Endothelial cell of umbilical vein (primary cell): ENCODE data around the gene TLDC2.

Source experiments
- CTCF ChIP-seq, 2 donors: IDR thresholded peaks; 1 replicate in 1 of 2; 2 replicates in 1 of 2; pipeline ENCODE4 v1.5.1; 2011; ENCODE audit warnings: low read length in 2 of 2, mild to moderate bottlenecking in 2 of 2, moderate library complexity in 2 of 2, control low read depth in 1 of 2, inconsistent platforms in 1 of 2, low read depth in 1 of 2; ENCODE audit not compliant: insufficient read depth in 1 of 2; ENCODE audit errors: extremely low read depth in 1 of 2
- EZH2 ChIP-seq: IDR thresholded peaks from 2 replicates; pipeline ENCODE4 v1.6.1; 2012; ENCODE audit warnings: borderline replicate concordance, low read depth, mild to moderate bottlenecking, moderate library complexity, low read length, inconsistent platforms; ENCODE audit not compliant: severe bottlenecking
- JUN ChIP-seq: IDR thresholded peaks from 2 replicates; pipeline ENCODE4 v1.6.1; 2011; ENCODE audit warnings: borderline replicate concordance, low read depth; ENCODE audit not compliant: insufficient read length, insufficient read depth
- MAX ChIP-seq: IDR thresholded peaks from 2 replicates; pipeline ENCODE4 v1.6.1; 2011; ENCODE audit not compliant: insufficient read depth, insufficient read length
- POLR2A ChIP-seq: IDR thresholded peaks from 2 replicates; pipeline ENCODE4 v1.6.1; 2012; ENCODE audit warnings: low read depth, mild to moderate bottlenecking, control low read depth, low read length
- POLR2AphosphoS5 ChIP-seq: IDR thresholded peaks from 2 replicates; pipeline ENCODE4 v1.6.1; 2012; ENCODE audit warnings: low read depth, mild to moderate bottlenecking, control low read depth, low read length, moderate library complexity; ENCODE audit not compliant: insufficient read depth

- TF ChIP-seq CTCF (IDR thresholded peaks at IDR 0.05; ENCODE audit: extremely low read depth in 1 of 2, insufficient read depth in 1 of 2, low read depth in 1 of 2, low read length in 2 of 2) (no peak), JUN (no peak), MAX (no peak), EZH2 (no peak), POLR2AphosphoS5 (no peak), POLR2A (no peak)
These were observed 10.7 kb upstream of the TLDC2 start for GRCh38 chr20:36865076-36865860.
